Measurements from ENCODE around the gene LMOD2. TPM values are rescaled to one million over a fixed set of nuclear protein-coding genes. Genes with fewer than 3 reads are reported as not detected.

The LMOD2 gene
- total RNA-seq, 2 experiments from 2014 or later, result not detected

DNA sequence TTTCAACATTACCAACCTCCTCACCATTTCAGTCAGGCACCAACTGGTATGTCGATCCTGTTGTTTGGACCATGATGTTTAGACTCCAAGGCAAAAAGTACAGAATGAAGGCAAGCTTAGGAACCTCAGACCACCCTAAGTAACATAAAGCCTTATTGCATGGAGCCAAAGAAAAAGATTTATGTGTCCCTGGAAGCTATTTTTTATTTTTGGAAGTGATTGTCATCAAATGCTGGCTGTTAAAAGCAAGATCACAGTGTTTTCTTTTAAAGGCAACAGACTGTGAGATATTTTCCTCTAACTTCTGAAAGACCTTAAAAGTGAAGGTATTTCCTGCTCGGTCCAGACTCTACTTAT lies 45.8 kb upstream of the LMOD2 start:
- ChIA-PET POLR2A (no interaction called here), CTCF (no interaction called here)
- H3K9me3 ChIP-seq (ENCODE audit: control insufficient read depth in 1 of 2, insufficient read depth in 1 of 2, low read length in 2 of 2), result peaks cover 0 to 4% of the 10 kb centered on the region in 2 experiments
- ATAC-seq (ENCODE audit: poor library complexity), result no peak
- no peaks in the 10 kb centered on the region for H3K4me1 ChIP-seq (ENCODE audit: insufficient read depth, low read length)
- H3K4me3 ChIP-seq (ENCODE audit: low read length), result no peak overlapping the region
- peaks cover 34% of the 10 kb centered on the region for H3K27me3 Mint-ChIP-seq
- intact Hi-C loops (cut with DNase I, micrococcal nuclease), result no loop called here
- no peaks in the 10 kb centered on the region for H3K9me3 Mint-ChIP-seq
- H3K4me3 Mint-ChIP-seq, result no peak overlapping the region
- H3K27ac ChIP-seq (ENCODE audit: low read depth in 1 of 2, low read length in 2 of 2), result no peak overlapping the region
- no peak for DNase-seq
- H3K36me3 ChIP-seq (ENCODE audit: insufficient read depth, low read length), result no peaks in the 10 kb centered on the region
- TF ChIP-seq, protein P1, sequence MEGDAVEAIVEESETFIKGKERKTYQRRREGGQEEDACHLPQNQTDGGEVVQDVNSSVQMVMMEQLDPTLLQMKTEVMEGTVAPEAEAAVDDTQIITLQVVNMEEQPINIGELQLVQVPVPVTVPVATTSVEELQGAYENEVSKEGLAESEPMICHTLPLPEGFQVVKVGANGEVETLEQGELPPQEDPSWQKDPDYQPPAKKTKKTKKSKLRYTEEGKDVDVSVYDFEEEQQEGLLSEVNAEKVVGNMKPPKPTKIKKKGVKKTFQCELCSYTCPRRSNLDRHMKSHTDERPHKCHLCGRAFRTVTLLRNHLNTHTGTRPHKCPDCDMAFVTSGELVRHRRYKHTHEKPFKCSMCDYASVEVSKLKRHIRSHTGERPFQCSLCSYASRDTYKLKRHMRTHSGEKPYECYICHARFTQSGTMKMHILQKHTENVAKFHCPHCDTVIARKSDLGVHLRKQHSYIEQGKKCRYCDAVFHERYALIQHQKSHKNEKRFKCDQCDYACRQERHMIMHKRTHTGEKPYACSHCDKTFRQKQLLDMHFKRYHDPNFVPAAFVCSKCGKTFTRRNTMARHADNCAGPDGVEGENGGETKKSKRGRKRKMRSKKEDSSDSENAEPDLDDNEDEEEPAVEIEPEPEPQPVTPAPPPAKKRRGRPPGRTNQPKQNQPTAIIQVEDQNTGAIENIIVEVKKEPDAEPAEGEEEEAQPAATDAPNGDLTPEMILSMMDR (IDR thresholded peaks at IDR 0.05), result no peak
- H3K36me3 Mint-ChIP-seq (ENCODE audit: low read depth), result no peaks in the 10 kb centered on the region
- H3K4me1 Mint-ChIP-seq (ENCODE audit: low read depth), result no peaks in the 10 kb centered on the region
- no peaks in the 10 kb centered on the region for H3K27me3 ChIP-seq (ENCODE audit: control insufficient read depth in 1 of 2, insufficient read depth in 2 of 2, low read length in 2 of 2)
- H3K27ac Mint-ChIP-seq, result no peak overlapping the region

DNA sequence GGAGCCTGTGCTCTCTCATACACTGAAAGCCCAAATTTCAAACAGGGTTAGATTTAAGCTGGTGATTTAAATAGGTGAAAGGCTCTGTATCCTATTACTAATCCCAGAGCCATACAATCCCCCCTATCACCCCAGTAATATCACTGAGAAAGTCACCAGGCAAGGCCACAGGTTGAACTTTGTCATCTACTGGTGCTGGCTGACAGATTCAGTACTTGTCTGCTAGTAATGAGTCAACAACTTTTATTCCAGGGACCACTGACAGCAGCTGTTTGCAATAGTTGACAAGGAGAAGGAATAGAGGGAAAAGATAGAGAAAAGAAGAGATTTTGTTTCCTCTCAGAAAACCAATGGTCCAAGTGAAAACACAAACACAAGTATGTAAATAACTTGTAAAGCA lies 43.6 kb upstream of the LMOD2 start:
- no peaks in the 10 kb centered on the region for H3K36me3 ChIP-seq (ENCODE audit: insufficient read depth, low read length)
- ATAC-seq (ENCODE audit: poor library complexity) (no peak), DNase-seq (no peak)
- no peaks in the 10 kb centered on the region for H3K9me3 Mint-ChIP-seq
- intact Hi-C loops (cut with DNase I, micrococcal nuclease), result no loop called here
- POLR2A ChIA-PET, result no interaction called here
- no peaks in the 10 kb centered on the region for H3K27me3 ChIP-seq (ENCODE audit: control insufficient read depth in 1 of 2, insufficient read depth in 2 of 2, low read length in 2 of 2)
- H3K9me3 ChIP-seq (ENCODE audit: control insufficient read depth in 1 of 2, insufficient read depth in 1 of 2, low read length in 2 of 2), result peaks cover 0 to 4% of the 10 kb centered on the region in 2 experiments
- no peak overlapping the region for H3K27ac Mint-ChIP-seq
- CTCF ChIA-PET, result no interaction called here
- no peaks in the 10 kb centered on the region for H3K4me1 ChIP-seq (ENCODE audit: insufficient read depth, low read length)
- no peak overlapping the region for H3K27ac ChIP-seq (ENCODE audit: low read depth in 1 of 2, low read length in 2 of 2)
- H3K4me3 ChIP-seq (ENCODE audit: low read length), result no peak overlapping the region
- H3K36me3 Mint-ChIP-seq (ENCODE audit: low read depth), result no peaks in the 10 kb centered on the region
- H3K27me3 Mint-ChIP-seq, result peaks cover 34% of the 10 kb centered on the region
- no peak overlapping the region for H3K4me3 Mint-ChIP-seq
- TF ChIP-seq, protein P1 (IDR thresholded peaks at IDR 0.05), result no peak
- H3K4me1 Mint-ChIP-seq (ENCODE audit: low read depth), result no peaks in the 10 kb centered on the region

DNA sequence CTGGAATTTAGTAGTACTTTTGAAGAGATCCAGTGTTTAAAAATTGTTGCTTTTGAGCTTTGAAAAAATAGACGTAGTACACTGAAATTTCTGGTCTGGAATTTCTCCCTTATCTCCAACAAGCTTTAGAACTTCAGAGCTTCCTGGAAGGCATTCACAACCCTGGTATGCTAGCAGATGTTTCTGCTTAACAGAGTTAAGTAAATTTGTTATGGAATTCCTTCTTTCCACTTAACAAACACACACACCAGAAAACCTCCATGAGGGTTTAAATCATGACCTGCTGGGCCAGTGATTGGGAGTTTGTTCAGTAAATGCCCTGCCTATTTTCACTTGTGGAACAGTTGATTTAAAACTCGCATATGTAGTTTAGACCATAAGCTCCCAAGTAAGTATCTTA lies 40.3 kb upstream of the LMOD2 start:
- no peak overlapping the region for H3K4me3 ChIP-seq (ENCODE audit: low read length)
- peaks cover 0 to 4% of the 10 kb centered on the region in 2 experiments for H3K9me3 ChIP-seq (ENCODE audit: control insufficient read depth in 1 of 2, insufficient read depth in 1 of 2, low read length in 2 of 2)
- Mint-ChIP-seq H3K27ac (no peak overlapping the region), H3K4me3 (no peak overlapping the region), H3K9me3 (no peaks in the 10 kb centered on the region), H3K4me1 (ENCODE audit: low read depth) (no peaks in the 10 kb centered on the region), H3K27me3 (peaks cover 52% of the 10 kb centered on the region), H3K36me3 (ENCODE audit: low read depth) (no peaks in the 10 kb centered on the region)
- H3K27me3 ChIP-seq (ENCODE audit: control insufficient read depth in 1 of 2, insufficient read depth in 2 of 2, low read length in 2 of 2), result no peaks in the 10 kb centered on the region
- H3K36me3 ChIP-seq (ENCODE audit: insufficient read depth, low read length), result no peaks in the 10 kb centered on the region
- ChIA-PET POLR2A (no interaction called here), CTCF (no interaction called here)
- TF ChIP-seq, protein P1 (IDR thresholded peaks at IDR 0.05), result no peak
- DNase-seq (no peak), ATAC-seq (ENCODE audit: poor library complexity) (no peak)
- H3K27ac ChIP-seq (ENCODE audit: low read depth in 1 of 2, low read length in 2 of 2), result no peak overlapping the region
- intact Hi-C loops (cut with DNase I, micrococcal nuclease), result no loop called here
- no peaks in the 10 kb centered on the region for H3K4me1 ChIP-seq (ENCODE audit: insufficient read depth, low read length)
